Fibroblast of the aortic adventitia (primary cell): Measurements from ENCODE around the gene MRPL33. TPM values are rescaled to one million over a fixed set of nuclear protein-coding genes. Genes with fewer than 3 reads are reported as not detected.
A peak's percentile ranks its signal among the peaks of the same experiment; 100 is the strongest.

Experiments
- DNase-seq: peaks from one replicate; pipeline ENCODE4 v3.0.0-alpha.2; 2010; ENCODE audit warnings: low read depth
- H3K4me3 ChIP-seq: 2 replicates; pipeline ENCODE4 v1.5.1; 2011; ENCODE audit warnings: low read depth, mild to moderate bottlenecking, control low read depth, low read length, moderate library complexity
- CTCF ChIP-seq: IDR thresholded peaks from 2 replicates; pipeline ENCODE4 v1.5.1; 2011; ENCODE audit warnings: mild to moderate bottlenecking, low read length, control low read depth, inconsistent platforms; ENCODE audit not compliant: insufficient read depth
- total RNA-seq: library from RNA; depleted of rRNA; stranded (reverse); fragments of >200 nt; gene quantifications from 2 replicates; pipeline ENCODE4 v1.2.3, GENCODE V29; 2012; ENCODE audit warnings: low replicate concordance

Gene MRPL33
- total RNA-seq, 1 donor: 109 TPM

GRCh38 chr2:27799646-27800010 is 28.1 kb downstream of the MRPL33 start:
- peak; percentile 27 for TF ChIP-seq CTCF
- peak overlapping the region; percentile 16 for H3K4me3 ChIP-seq
- DNase-seq: no peak

DNA sequence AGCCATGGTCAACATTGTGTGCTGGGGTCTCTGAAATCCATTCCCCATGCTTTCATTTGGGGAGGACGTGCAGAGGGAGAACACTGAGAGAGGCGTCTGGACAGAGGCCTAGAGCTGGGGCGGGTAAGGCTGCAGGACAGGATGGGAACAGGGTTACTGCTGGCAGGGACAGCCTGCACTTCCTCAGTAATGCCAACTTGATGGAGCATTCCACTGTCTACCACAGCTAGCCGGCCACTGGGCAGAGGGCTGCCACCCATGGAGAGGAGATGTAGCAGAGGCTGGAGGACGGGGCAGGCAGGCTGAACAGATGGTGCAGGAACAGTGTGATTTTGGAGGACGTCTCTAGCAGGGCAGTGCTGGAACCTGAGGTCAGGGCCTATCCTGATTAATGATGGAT is 29.3 kb downstream of the MRPL33 start:
- no peak for TF ChIP-seq CTCF
- DNase-seq: no peak
- H3K4me3 ChIP-seq: no peak overlapping the region

DNA sequence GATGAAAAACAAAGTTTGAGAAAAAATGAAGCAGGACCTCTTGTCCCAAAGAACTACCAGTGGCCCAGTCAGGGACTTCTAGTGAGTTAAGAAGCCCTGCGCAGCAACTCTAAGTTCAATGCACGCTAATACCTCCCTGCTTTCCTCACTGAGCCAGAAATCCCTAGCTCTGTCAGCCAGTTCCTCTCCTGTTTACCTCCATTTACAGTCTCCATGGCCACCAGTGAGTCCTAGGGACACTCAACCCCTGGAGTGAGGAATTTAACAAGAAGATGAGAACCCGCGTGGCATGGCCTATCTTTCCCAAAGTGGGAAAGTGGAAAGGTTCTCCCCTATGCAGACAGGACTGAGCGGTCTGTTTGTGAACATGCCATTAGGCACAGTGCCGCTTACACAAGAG is 31.0 kb downstream of the MRPL33 start:
- no peak overlapping the region for H3K4me3 ChIP-seq
- no peak for TF ChIP-seq CTCF
- DNase-seq: no peak

- no peak for DNase-seq
- no peak overlapping the region for H3K4me3 ChIP-seq
- TF ChIP-seq CTCF: no peak
These were observed 31.5 kb downstream of the MRPL33 start for GRCh38 chr2:27803046-27803445.

DNA sequence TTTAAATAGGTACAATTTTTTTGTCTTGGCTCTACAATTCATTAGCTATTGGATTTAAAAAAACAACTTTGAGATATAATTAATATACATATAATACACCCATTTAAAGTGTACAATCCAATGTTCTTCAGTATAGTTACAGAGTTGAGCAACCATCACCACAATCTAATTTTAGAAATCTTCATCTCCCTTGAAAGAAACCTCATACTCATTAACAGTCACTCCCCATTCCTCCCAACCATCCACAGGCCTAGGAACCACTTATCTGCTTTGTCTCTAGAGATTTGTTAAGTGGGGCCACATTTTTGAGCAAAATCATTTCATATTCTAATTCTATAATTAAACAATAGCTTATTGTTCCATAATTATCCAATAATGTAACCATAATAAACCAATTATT is 32.6 kb downstream of the MRPL33 start:
- DNase-seq: peak; percentile 50
- no peak for TF ChIP-seq CTCF
- no peak overlapping the region for H3K4me3 ChIP-seq

GRCh38 chr2:27805180-27805579 is 33.7 kb downstream of the MRPL33 start:
- no peak overlapping the region for H3K4me3 ChIP-seq
- no peak for TF ChIP-seq CTCF
- DNase-seq: no peak

GRCh38 chr2:27806311-27807059 is 35.0 kb downstream of the MRPL33 start:
- DNase-seq: no peak
- no peak for TF ChIP-seq CTCF
- H3K4me3 ChIP-seq: no peak overlapping the region
